Choroid plexus epithelial cell (primary cell): ENCODE results near the gene ERCC6L.
"Not testable (repeated sequence)": the region's sequence is repeated elsewhere in the genome, so short reads cannot be mapped to it uniquely, and the experiment has no call there.

Source experiments
- DNase-seq: peaks from one replicate; pipeline ENCODE4 v3.0.0-alpha.2; 2010; ENCODE audit warnings: low read depth
- H3K4me3 ChIP-seq: 2 replicates; pipeline ENCODE4 v1.5.1; 2011; ENCODE audit warnings: low read depth, mild to moderate bottlenecking, control low read depth, low read length, moderate library complexity
- TF ChIP-seq, protein P1 (sequence below): conservative IDR thresholded peaks from 2 replicates; pipeline ENCODE4 v1.5.1; 2011; ENCODE audit warnings: low read depth, mild to moderate bottlenecking, control low read depth, inconsistent platforms, low read length, moderate library complexity

The ERCC6L gene

DNA sequence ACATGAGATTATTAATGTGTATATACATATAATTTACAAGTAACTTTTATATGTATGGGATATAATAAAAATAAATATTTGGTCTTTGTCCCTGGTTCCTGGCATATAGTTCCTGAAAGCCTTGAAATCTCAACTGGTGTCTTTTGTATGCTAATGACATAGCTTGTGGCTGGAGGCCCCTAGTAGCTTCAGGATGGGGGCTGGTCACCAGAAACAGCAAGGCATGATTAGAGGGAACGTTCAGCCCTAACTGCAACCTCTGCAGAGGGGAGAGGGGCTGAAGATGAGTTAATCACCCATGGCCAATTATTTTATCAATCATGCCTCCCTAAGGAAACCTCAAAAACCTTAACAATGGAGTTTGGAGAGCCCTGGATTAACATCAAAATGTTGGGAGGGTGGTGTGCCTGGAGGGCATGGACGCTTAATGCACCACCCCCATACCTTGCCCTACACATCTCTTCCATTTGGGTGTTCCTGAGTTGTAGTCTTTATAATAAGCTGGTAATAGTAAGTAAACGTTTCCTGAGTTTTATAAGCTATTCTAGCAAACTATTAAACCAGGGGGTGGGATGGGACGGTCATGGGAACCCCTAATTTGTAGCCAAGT is 35.9 kb downstream of the ERCC6L start:
- TF ChIP-seq, protein P1, sequence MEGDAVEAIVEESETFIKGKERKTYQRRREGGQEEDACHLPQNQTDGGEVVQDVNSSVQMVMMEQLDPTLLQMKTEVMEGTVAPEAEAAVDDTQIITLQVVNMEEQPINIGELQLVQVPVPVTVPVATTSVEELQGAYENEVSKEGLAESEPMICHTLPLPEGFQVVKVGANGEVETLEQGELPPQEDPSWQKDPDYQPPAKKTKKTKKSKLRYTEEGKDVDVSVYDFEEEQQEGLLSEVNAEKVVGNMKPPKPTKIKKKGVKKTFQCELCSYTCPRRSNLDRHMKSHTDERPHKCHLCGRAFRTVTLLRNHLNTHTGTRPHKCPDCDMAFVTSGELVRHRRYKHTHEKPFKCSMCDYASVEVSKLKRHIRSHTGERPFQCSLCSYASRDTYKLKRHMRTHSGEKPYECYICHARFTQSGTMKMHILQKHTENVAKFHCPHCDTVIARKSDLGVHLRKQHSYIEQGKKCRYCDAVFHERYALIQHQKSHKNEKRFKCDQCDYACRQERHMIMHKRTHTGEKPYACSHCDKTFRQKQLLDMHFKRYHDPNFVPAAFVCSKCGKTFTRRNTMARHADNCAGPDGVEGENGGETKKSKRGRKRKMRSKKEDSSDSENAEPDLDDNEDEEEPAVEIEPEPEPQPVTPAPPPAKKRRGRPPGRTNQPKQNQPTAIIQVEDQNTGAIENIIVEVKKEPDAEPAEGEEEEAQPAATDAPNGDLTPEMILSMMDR = no peak
- no peak overlapping the region for H3K4me3 ChIP-seq
- DNase-seq = no peak

DNA sequence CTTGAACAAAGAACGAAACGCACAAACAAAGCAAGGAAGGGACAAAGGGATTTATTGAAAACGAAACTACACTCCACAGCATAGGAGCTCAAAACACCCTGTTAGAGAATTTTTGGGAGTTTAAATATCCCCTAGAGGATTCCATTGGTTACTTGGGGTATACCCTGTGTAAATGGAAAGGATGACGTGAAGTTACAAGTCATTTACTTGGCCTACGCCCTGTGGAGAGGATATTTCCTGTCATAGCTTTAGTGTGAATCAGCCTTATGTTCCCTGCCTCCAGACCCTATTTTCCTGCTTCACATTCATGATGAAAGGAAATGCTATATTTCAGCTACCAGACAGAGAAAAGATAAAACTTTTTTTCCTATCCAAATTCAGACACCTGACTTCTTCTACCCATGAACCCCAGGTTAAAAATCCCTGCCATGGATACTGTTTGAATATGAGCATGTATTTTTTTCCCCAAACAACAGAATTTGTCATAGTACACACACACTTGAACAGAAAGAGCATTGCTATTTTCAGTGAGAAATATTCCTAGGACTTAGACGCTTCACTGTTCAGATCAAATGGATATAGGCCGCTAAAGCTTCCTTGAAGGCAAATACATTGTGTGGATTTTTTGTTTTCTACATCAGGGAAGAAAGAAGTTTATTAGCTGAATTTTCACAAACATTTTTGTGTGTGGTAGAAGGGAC is 36.8 kb downstream of the ERCC6L start:
- no peak overlapping the region for H3K4me3 ChIP-seq
- peak; percentile 80 for DNase-seq
- TF ChIP-seq, protein P1 = no peak

DNA sequence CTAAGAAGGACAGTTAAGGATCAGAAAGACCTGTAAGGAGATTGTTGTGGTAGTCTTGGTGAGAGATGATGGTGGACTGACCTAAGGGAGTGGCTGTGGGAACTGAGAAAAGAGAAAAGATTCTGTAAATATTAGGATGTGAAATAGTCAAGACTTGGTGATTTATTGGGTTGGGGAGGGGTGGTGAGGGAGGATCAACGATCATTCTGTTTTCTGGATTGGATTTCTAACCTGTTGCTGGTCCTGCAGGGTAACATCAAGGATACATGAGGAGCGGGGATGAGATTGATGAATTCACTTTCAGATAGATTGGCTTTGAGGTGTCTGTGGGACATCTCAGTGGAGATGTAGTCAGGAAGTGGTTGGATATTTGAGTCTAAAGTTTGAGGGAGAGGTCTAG is 55.9 kb downstream of the ERCC6L start:
- no peak for DNase-seq
- TF ChIP-seq, protein P1 = no peak
- no peak overlapping the region for H3K4me3 ChIP-seq

DNA sequence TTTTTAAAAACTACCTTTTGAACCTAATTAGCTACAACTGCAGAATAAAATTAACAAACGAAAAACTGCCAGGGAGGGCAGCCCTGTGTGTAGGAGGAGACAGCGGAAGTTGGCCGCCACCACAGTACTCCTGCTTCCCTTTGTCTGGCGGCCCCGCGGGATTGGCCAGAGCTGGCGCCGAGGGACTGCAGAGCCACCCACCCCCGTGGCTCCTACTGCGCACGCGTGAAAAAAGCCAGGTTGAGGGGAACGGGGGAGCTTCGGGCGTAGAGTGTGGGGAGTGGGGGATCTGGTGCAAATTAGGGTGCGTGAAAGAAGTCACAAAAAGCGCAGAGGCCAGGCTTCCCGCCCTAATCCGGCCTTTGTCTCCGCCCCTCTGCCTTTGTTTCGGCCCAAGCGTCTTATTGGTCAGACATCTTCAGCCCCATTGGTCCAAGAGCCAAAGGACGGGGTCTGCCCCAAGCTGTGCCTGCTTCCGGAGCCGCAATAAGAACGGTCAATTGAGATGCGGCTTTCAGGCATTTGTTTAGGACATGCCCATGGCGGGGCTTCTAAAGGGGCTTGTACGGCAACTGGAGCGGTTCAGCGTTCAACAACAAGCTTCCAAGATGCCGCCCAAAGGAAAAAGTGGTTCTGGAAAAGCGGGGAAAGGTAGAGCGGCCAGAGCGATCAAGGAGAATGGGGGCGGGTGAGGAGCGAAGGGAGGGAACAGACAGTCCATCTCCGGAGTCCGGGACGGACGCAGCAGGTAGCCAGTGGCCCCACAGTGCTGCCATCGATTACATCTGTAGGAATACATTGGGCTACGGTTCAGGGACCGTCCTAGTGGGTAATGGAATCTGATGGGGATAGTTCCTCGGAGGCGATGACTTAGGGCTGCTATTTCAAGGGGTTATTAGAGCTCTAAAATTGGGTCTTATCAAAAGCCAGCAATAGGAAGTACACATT is 57.4 kb downstream of the ERCC6L start, which contains the start of gene PIN4:
Gene PIN4, plus strand, starts transcription at position 580 of the 948 bp plus-strand sequence. Its CDS starts 29 bp downstream, at position 609.
- TF ChIP-seq, protein P1 = no peak
- peak within 1 kb of the TSS; percentile 78 for H3K4me3 ChIP-seq
- peak; percentile 97 for DNase-seq

DNA sequence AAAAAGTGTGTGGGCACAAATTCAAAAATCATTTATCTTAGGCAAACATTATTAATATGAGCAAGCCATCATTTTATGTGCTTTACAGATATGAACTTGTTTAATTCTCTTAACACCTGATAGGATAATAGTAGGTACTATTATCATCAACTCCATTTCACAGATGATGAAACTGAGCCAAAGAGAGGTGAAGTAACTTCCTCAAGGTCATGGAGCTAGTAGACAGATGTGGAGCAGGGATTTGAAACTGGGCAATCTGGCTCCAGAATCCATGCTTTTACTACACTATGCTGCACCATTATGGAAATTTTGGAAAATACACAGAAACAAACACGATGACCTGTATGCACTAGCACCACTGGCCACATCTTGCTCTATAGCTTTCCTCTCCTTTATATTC is 58.3 kb downstream of the ERCC6L start:
- DNase-seq = no peak
- TF ChIP-seq, protein P1 = no peak
- no peak overlapping the region for H3K4me3 ChIP-seq

DNA sequence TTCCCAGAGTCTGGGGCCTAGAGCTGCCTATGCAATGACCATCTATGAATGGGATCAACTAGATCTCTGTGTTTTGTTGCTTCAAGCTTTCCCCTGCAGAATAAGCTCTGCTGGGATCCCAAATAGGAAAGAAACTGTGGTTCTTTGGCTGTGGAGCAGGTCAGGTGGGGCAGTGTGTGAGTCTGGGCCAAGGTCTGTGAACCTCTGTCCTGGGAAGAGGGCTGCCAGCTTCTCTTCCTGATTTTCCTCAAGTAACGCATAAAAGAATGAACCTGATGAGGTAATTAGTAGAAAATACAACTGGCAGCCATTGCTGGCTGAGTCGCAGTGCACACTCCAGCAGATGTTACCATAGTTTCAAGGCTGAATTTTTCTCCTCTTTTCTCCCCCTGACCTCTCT is 61.8 kb downstream of the ERCC6L start:
- DNase-seq = no peak
- TF ChIP-seq, protein P1 = no peak
- H3K4me3 ChIP-seq = no peak overlapping the region

DNA sequence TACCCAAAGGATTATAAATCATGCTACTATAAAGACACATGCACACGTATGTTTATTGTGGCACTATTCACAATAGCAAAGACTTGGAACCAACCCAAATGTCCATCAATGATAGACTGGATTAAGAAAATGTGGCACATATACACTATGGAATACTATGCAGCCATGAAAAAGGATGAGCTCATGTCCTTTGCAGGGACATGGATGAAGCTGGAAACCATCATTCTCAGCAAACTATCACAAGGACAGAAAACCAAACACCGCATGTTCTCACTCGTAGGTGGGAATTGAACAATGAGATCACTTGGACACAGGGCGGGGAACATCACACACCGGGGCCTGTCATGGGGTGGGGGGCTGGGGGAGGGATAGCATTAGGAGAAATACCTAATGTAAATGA is 62.5 kb downstream of the ERCC6L start:
- H3K4me3 ChIP-seq, DNase-seq: not testable (repeated sequence)
